Measurements from ENCODE around the gene CAPN1.
"Not testable (repeated sequence)": the region's sequence is repeated elsewhere in the genome, so short reads cannot be mapped to it uniquely, and the experiment has no call there.

The CAPN1 gene

GRCh38 chr11:65181569-65182257 is at the start of gene CAPN1:
TSS of gene CAPN1 (plus strand) at chr11:65181928. CDS start at chr11:65182702, 774 bp downstream.
- peak; percentile 84 for DNase-seq

GRCh38 chr11:65132238-65132987 is 49.3 kb upstream of the CAPN1 start:
- DNase-seq = no peak

- no peak for DNase-seq
Observed at GRCh38 chr11:65132988-65133700, 48.6 kb upstream of the CAPN1 start.

- no peak for DNase-seq
Observed at GRCh38 chr11:65133724-65134123, 48.0 kb upstream of the CAPN1 start.

- DNase-seq = peak; percentile 89
Observed at GRCh38 chr11:65134240-65134951, 47.3 kb upstream of the CAPN1 start, which contains the start of gene SYVN1. TSS of gene SYVN1 (minus strand) at chr11:65134519. CDS start at chr11:65133601, 918 bp downstream.

- peak; percentile 88 for DNase-seq
Observed at GRCh38 chr11:65134952-65135632, 46.6 kb upstream of the CAPN1 start.

- no peak for DNase-seq
Observed at GRCh38 chr11:65135633-65136145, 46.0 kb upstream of the CAPN1 start.

GRCh38 chr11:65136515-65137096 is 45.1 kb upstream of the CAPN1 start:
- DNase-seq = no peak

GRCh38 chr11:65141896-65142494 is 39.7 kb upstream of the CAPN1 start:
- DNase-seq = no peak

GRCh38 chr11:65147352-65148075 is 34.2 kb upstream of the CAPN1 start:
- DNase-seq = no peak

- DNase-seq = no peak
Observed at GRCh38 chr11:65148657-65149056, 33.1 kb upstream of the CAPN1 start.

- DNase-seq = not testable (repeated sequence)
Observed at GRCh38 chr11:65150131-65150508, 31.6 kb upstream of the CAPN1 start.

GRCh38 chr11:65150509-65151299 is 31.0 kb upstream of the CAPN1 start:
- peak; percentile 84 for DNase-seq

- no peak for DNase-seq
Observed at GRCh38 chr11:65151331-65151899, 30.3 kb upstream of the CAPN1 start.

- DNase-seq = no peak
Observed at GRCh38 chr11:65152122-65152521, 29.6 kb upstream of the CAPN1 start.

- DNase-seq = no peak
Observed at GRCh38 chr11:65156256-65156655, 25.5 kb upstream of the CAPN1 start.

GRCh38 chr11:65156926-65157325 is 24.8 kb upstream of the CAPN1 start:
- DNase-seq = no peak

GRCh38 chr11:65157336-65157735 is 24.4 kb upstream of the CAPN1 start:
- no peak for DNase-seq

- DNase-seq = no peak
Observed at GRCh38 chr11:65159012-65159411, 22.7 kb upstream of the CAPN1 start.
